Endothelial cell of hepatic sinusoid (primary cell): ENCODE results near the gene SLC38A5.
"Not testable (repeated sequence)": the region's sequence is repeated elsewhere in the genome, so short reads cannot be mapped to it uniquely, and the experiment has no call there.

Source experiments
- in situ Hi-C: cut with HindIII; loops from 2 replicates; pipeline ENCODE4 v1.10.0; 2017; ENCODE audit warnings: low sequenced_read_pairs

Gene SLC38A5

GRCh38 chrX:48470833-48471118 lies 716 bp upstream of the SLC38A5 start:
- in situ Hi-C loops, result no loop called here

GRCh38 chrX:48468693-48469691 lies 1.1 kb downstream of the SLC38A5 start:
- in situ Hi-C loops, result no loop called here

DNA sequence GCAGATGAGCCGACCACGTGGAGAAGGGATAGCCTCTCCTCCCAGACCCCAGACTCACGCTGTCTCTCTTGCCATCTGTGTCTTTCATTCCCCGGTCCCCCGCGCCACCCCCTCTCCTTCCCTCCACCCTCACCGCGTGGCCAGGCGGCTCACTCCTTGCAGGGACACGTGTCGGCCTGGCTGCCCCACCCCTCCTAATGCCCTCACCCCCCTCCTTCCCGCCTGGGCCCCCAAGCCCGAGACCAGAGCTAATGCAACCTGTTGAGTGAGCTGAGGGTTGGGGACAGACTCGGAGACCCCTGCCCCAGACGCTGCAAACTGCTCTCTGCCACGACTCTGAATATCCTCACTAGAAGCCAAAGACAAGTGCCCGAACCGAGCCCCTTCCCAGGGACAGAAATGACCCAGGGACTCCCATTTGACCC lies 1.8 kb downstream of the SLC38A5 start:
- in situ Hi-C loops, result no loop called here

DNA sequence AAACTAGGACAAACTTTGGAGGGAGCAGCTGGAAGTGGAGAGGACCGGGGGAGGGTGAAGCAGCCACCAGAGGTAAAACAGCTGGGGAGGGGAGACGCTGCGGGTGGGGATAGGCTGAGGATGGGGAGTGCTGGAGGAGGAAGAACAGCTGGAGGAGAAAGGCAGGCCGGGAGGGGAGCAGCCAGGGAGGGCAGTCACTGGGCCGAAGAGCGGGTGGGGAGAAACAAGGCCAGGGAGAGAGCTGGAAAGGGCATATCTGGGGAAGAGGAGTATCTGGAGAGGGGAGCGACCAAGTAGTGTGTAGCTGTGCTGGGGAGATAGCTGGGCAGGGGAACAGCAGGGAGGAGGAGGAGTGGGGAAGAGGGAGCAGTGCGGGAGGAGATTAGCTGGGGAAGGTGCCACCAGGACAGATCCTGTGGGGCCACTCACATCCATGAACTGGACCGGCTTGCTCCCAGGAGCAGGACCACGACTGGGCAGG lies 2.7 kb downstream of the SLC38A5 start:
- in situ Hi-C loops, result no loop called here

GRCh38 chrX:48466696-48467095 lies 3.4 kb downstream of the SLC38A5 start:
- in situ Hi-C loops, result no loop called here

DNA sequence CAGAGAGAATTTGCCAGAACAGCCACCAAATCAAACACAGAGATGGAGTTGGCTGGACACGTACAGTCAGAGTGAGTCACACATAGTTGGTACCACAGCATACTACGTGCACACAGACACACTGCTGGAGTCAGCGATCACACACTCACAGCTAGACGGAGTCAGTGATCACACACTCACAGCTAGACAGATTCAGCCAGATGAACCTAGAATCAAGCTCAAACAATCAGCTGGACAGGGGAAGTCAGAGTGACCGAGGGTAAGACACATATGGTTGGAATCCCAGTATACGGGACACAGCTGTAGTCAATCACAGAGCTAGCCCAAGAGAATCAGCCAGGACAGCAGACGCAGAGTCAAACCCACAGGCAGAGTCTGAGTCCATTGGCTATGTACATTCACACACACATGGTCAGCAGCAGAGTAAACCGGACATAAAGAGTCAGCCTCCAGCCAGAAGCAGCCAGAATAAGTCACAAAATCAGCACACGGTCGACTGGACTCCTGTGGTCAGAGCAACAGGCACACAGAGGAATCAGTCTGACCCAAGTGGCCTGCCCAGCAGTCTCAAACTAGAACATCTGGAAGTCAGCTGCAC lies 4.6 kb downstream of the SLC38A5 start:
- in situ Hi-C loops, result no loop called here

DNA sequence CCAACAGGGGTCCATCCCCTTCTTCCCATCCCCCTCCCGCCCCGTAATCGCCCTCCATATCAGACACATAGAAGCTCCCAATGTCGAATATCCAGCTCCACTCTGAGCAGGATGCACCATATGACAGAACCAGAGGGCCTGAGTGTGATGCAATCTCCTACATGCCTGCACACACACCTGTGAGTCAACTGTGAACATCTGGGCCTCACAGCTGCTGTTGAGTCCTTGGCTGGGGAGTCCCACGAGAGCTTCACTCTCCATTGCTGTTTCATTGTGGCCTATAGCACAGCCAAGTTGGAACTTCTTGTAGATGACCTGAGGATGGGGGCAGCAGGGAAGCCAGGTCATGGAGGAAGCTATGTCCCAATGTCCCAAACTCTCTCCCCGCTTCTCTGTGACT lies 8.2 kb downstream of the SLC38A5 start:
- in situ Hi-C loops, result no loop called here

GRCh38 chrX:48460606-48461005 lies 9.5 kb downstream of the SLC38A5 start:
- in situ Hi-C loops, result no loop called here

DNA sequence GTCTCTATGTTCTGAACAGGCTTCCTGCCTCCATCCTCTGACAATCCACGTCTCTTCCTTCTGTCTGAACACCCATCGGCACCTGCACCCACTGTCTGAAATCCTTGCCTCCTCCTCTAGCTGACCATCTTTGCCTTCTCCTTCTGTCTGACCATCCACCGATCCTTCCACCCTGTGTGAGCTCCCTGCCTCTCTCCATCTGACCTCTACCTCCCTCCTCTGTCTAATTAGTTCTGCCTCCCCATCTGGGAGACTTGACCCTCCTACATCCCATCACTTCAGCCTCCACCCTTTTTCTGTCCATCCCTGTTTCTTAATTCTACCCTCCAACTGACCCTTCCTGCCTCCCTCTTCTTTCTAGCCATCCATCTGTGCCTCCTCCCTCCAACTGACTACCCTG lies 10.0 kb downstream of the SLC38A5 start:
- in situ Hi-C loops, result no loop called here

DNA sequence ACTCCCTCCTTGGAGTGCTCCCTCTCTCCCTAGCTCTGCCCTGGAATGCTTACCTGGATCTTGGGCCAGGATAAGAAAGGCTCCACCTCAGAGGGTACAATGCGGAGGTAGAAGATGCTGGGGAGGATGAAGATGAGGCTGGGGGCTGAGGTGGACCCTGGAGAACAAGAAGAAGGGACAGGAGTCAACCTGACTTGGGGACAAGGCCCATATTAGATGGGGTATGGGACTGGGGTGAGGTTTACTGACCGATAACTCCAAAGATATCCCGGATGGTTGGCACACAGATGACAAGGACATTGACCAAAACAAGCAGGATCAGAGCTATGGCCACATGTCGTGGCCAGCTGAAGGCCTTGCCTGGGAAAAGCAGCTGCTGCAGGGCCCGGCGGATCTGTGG lies 10.6 kb downstream of the SLC38A5 start:
- in situ Hi-C loops, result no loop called here

GRCh38 chrX:48458711-48459110 lies 11.3 kb downstream of the SLC38A5 start:
- in situ Hi-C loops, result no loop called here

DNA sequence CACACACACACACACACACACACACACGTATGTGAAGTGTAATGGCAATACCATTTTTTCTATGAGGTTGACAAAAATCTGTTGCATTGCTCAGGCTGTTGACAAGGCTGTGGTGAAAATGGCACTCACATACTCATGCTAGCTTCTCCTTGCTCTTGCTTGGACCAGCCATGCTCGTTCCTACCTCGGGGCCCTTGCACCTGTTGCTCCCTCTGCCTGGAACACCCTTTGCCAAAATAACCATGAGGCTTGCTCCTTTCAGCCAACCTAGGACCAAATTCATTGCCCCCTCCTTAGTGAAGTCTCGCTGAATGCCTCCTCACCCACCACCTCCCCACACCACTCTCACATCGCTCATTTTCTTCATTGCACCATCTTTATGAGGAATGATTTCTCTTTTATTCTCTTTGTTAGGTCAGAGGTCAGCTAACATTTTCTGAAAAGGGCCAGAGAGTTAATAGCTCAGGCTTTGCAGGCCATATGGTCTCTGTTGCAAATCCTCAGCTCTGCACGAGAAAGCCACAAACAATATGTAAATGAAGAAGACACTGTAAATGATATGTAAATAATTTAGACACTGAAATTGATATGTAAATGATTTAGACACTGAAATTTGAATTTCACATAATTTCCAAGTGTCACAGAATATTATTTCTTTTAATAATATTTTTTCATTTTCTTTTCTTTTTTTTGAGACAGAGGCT lies 13.3 kb downstream of the SLC38A5 start:
- in situ Hi-C loops, result no loop called here

DNA sequence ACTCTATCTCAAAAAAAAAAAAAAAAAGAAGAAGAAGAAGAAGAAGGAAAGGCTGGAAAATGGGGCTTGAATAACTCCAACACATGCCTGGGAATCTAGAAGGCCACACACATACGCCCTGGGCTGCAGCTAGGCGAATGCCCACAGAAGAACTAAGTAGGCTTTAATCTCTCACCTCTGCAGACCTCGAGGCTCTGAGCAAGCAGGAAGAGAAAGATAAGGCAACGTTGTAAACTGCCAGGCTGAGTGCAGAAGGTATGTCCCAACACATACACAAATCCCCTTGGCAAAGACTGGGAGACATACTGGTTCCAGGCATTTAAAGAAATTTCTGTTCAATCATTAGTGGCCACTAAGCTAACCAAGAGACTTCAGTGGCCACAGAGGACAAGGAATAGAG lies 18.4 kb downstream of the SLC38A5 start:
- in situ Hi-C loops, result no loop called here

DNA sequence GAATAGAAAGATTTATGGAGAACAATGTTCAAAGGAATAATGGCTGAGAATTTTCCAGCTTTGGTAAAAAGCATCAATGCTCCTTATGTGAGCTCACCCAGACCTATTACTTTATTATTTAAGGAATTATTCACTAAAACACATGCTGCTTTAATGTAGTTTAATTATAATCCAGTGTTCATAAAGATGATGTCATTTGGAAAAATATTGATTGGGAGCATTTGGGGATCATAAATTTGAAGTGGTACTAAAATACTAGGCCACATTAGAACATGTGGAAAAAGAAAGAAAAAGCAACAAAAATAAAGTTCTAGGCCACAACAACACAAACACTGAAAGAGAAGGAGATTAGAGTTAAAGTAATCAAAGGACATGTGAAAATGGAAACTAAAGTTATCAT lies 20.0 kb downstream of the SLC38A5 start:
- in situ Hi-C loops, result no loop called here

DNA sequence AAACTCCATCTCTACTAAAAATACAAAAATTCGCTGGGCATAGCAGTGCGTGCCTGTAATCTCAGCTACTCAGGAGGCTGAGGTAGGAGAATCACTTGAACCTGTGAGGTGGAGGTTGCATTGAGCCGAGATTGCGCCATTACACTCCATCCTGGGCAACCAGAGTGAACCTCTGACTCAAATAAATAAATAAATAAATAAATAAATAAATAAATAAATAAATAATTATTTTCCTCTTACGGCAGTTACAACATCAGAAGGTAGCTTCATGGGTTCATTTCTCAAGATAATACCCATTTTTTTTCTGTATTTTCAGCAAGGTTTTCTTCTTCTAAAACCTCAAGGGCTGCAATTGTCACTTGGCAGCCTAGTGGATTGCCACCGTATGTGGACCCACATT lies 22.9 kb downstream of the SLC38A5 start:
- in situ Hi-C loops, result not testable (repeated sequence)

DNA sequence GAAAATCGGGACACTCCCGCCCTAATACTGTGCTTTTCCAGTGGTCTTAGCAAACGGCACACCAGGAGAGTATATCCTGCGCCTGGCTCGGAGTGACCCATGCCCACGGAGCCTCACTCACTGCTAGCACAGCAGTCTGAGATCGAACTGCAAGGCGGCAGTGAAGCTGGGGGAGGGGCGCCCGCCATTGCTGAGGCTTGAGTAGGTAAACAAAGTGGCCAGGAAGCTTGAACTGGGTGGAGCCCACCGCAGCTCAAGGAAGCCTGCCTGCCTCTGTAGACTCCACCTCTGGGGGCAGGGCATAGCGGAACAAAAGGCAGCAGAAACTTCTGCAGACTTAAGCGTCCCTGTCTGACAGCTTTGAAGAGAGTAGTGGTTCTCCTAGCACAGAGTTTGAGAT lies 36.3 kb downstream of the SLC38A5 start:
- in situ Hi-C loops, result not testable (repeated sequence)

DNA sequence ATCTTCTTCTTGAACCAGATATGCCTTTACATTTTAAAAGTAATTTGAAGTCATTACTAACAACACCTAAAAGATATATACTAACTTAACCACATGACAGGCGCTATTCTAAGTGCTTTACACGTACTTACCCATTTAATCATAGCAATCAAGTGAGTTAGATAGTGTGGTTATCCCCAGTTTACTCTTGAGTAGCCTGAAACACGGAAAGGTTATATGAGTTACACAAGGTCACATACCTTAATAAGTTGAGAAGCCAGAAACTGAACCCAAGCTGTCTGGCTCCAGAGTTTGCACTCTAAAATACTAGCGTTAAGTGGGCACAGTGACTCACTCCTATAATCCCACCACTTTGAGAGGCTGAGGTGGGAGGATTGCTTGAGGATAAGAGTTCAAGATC lies 39.9 kb downstream of the SLC38A5 start:
- in situ Hi-C loops, result not testable (repeated sequence)

GRCh38 chrX:48429606-48430005 lies 40.5 kb downstream of the SLC38A5 start:
- in situ Hi-C loops, result not testable (repeated sequence)

DNA sequence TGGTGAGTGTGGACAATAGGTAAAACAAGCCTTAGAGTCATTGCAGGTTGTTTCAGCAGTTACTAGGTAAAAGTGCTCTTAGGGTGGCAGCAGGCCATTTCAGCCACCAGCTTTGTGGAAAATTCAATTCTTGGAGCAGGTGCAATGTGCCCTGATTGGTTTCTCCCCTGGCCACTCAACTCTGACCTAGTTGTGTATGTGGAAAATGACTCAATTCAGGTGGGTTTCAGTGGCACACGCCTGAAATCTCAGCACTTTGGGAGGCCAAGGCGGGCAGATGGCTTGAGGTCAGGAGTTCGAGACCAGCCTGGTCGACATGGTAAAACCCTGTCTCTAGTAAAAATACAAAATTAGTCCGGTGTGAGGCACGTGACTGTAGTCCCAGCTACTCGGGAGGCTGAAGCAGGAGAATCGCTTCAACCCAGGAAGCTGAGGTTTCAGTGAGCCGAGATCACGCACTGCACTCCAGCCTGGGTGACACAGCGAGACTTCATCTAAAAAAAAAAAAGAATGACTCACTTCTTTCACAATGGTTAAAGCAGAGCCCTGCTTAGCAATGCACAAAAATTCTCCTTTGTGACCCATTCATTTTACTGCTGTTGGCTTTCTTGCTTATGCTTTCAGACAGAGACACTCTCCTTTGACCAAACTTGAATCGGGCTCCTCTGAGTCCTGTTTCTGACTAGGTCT lies 42.9 kb downstream of the SLC38A5 start:
- in situ Hi-C loops, result not testable (repeated sequence)

DNA sequence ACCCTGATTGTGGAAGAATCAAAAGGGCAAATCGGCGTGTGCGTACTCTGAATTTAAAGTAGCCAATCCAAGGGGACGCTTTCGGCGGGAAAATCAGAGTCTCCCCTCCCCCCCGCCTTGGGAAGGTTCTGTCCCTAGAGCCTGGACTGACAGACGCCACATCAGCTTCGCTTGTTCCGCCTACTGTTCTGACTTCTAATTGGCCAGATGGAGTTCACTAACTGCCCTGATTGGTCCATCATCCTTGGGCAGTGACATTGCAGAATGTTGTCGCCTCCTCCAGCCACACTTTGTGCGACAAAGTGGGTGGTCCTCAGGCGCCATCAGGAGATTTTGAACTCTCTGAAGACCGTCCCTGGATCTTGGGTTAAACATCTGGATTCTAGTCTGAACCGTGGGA lies 58.2 kb downstream of the SLC38A5 start, which contains the start of gene SSX4B:
SSX4B (minus strand) TSS at position 101 of the 400 bp plus-strand sequence. CDS start 588 bp downstream, outside the sequence.
- in situ Hi-C loops, result not testable (repeated sequence)
